NK-92 (cell line): Measurements from ENCODE around the gene MS4A18.
"Not testable (repeated sequence)": the region's sequence is repeated elsewhere in the genome, so short reads cannot be mapped to it uniquely, and the experiment has no call there.

ENCODE experiments used
- DNase-seq: peaks from one replicate; lab custom pipeline; 2025; ENCODE audit not compliant: unreplicated experiment; lab: John Stamatoyannopoulos, UW

MS4A18 gene

DNA sequence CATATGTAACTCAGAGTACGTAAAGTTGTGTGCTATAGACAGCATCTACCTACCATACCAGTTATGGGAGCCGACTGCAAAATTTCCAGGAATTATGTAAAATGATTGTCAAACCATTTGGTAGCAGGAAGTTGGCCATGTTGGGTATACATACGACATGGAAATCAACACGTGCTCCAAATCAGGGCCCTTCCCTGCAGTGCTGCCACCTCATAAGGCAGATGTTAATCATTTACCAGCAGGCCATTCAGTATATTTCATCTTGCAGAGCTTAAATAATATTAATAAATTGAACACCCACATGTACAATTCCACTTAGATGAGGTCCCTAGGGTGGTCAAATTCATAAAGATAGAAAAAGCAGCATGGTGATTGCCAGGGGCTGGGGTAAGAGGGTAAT is 9.8 kb downstream of the MS4A18 start:
- no peak for DNase-seq

DNA sequence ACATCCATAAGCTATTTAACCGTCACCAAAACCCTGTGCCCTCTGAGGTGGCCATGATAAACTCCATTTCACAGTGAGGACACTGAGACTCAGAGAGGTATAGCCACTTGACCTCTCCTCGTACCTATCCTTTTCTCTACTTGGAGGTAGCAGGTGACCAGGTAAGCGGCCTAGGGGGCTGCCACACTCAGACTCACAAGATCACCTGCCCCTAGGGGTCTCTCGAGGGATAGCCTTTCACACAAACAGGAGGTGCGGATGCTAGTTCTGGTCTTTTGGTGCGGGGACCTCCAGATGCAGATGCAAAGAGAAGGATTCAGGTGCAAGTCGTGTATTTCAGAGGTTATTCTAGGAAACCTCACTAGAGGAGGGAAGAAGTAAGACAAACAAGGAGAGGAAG is 14.6 kb downstream of the MS4A18 start:
- DNase-seq = no peak

DNA sequence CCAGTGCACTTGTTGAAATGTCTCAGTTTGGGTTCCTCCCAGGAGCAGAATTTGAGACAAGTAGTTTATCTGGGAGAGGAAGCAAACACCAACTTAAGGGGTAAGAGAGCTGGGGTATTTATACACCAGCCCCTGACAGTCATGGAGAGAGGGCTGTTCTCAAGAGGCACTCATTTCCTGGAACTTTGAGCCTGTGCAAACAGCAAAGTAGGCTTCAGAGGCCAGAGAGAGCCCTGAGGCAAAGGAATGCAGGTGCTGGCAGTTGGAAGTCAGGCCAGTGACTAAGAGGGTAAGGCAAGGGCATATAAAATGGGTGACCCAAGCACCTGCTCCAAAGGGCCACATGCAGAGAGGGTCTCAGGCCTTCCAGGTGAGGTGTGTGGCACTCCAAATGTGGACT is 16.1 kb downstream of the MS4A18 start:
- no peak for DNase-seq

DNA sequence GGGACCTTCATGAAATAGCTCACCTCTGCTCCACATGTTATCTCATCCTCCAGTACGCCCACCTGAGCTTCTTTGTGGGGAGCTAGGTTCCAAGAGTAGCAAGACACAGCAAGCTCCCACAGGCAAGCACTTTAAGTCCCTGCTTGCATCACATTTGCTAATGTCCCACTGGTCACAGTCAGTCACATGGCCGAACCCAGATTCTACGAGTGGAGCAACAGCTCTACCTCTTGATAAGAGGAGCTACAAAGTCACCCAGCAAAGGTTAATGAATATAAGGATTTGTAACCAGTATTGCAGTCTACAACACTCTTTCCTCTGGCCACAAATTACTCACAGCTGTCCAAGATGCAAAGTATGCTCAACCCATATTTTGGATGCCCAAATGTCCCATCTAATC is 16.9 kb downstream of the MS4A18 start:
- no peak for DNase-seq

DNA sequence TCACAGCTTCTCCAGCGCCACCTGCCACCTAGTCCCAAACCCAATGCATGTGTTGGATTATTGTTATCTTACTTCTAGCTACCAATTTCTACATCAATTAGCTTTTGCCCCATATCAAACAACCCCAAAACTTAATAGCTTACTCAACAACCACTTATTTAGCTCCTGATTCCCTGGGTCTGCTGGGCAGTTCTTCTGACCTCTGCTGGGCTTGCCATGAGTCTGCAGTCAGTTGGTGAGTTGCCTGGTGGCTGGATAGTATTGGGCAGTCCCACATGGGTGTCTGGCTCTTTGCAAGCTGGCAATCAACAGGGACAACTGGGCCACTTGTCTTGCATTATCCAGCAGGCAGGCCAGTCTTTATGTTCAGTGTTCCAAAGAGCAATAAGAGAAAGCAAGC is 18.5 kb downstream of the MS4A18 start:
- no peak for DNase-seq

DNA sequence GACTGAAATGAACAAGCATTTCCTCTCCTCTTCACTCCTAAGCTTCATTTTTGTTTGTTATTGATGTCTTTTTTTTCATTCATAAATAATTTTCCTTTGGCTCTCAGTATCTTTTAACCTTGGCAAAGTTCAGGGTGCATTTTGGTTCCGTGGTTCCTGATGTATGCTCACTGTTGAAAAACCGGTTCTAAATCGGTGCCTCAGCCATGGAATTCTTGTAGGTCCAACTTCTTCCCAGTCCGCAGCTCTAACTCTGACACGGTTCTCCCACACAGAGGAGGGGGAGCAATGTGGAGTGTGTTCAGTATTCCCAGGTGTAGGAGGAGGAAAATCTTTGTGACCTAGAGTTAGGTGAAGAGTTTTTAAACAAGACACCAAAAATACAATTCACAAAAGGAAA is 19.6 kb downstream of the MS4A18 start:
- DNase-seq = no peak

DNA sequence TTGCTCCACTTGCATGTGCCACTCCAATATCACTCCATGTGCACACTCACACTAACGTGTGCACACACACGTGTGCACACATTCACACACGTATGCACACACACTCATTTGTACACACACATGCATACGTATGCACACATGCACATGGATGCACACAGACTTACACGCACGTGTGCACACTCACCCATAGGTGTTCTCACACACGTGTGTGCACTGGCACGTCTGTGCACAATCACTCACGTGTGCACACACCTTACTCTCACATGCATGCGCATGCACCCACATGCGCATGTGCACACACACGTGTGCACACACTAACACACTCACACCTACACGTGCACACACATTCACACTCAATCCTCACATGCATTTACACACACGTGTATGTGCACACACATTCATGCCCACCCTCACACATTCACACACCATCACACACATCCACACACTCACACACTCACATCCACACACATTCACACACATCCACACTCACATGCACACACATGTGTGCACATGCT is 22.9 kb downstream of the MS4A18 start:
- DNase-seq = no peak

DNA sequence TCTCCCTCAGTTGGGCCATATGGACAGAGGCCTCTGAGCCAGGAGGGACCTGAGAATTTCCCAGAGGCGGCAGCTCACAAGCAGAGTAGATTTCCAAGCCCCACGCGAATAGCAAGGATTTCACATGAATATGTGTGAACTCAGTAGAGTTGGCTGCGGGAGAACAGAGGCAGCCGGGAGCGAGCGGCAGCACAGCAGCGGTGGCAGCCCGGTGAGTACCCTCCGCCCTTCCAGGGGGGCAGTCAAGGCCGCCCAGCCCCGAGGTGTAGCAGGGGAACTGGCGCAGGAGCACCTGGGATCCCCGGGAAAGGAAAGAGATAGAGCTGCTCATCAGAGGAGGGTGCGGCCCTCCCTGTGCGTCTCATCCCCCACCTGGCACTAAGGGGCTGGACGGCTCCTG is 23.7 kb downstream of the MS4A18 start:
- no peak for DNase-seq

DNA sequence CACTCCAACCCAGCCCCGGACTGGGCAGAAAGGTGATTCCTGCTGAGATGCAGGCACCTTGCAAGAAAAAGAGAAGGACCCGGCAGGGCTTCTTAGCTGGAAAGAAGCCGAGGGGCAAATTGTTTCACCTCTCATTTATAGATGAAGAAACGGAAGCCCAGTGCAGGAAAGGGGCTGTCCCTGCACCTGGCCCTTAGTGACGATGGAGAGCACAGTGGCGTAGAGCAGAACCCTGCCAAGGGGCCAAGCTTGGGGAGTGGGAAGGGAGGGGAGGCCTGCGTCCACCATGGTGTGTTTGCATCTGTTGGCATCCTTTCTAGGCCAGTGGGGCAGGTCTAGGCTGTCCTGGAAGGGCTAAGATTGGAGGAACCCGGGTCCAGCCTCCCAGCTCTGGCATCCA is 24.3 kb downstream of the MS4A18 start:
- DNase-seq = no peak

DNA sequence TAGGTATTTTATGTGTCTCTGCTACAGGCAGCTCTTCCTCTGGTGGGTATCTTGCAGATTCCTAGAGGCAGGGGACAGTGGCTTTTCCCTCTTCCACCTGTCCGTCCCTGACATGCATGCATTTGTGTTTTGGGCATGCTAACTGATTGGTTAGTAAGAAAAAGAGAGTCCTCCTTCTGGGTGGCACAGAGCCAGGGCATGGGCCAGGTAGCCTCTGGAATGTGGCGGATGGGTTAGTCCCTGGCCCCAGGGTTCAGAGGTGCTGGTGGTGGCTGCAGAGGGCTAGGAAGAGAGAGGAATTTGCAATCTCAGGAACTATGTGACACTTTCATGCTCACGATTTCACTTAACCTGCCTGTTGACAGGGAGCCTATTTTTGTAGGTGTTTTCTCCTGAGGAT is 26.4 kb downstream of the MS4A18 start:
- DNase-seq = no peak

DNA sequence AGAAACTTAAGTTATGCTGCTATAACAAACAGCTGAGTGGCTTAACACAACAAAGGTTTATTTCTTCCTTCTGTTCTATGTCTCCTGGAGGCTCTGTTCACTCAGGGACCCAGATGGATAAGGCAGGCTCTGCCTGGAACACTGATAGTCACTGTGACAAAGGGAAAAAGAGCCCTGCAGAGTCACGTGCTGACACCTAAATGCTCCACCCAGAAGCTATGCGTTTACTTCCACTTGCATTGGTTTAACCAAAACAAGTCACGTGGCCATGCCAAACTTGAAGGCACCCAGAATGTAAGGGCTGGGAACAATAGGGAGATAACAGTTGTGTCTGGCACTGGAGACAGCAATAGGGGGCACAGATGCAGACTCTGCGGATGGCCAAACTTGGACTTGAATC is 28.8 kb downstream of the MS4A18 start:
- DNase-seq = no peak

DNA sequence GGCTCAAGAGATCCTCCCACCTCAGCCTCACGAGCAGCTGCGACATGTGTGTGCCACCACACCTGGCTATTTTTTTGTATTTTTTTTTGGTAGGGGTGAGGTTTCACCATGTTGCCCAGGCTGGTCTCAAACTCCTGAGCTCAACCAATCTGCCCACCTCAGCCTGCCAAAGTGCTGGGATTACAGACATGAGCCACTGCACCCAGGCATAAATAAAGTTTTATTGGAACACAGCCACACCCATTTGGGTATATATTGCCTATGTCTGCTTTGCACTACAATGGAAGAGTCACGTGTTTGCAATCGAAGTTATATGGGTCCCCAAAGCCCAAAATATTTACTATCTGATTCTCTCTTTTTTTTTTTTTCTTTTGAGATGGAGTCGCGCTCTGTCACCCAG is 30.4 kb downstream of the MS4A18 start:
- no peak for DNase-seq

DNA sequence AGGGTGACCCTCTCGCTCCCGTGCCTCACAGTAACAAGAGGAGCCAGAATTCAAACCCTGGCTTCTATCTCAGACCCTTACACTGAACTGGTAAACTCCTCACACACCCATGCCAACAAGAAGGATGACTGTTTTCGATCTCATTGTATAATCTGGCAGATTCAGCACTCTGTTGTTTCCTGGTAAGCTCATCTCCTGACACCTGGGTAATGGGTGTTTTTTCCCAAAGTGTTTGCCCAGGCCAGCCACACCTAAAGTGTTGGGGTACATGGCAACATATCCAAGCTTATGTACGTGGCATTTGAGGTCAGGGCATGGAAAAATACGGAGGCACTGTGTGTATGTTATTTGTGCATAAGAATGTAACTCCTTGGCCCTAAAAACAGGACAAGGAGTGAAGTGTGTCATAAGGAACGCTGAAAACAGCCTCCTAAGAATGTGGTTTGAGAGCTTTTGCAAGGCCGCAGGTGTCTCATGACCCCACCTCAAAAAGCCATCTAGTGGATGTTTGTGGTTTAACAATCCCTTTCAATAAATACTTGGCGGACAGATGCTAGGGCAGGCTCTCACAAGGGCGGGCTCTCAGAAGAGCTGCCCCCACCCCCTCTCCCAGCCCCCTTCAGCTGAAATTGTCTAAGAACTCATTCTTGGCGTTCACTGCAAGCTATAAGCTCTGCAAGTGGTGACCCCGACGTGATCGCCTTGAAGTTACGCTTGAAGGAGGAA is 31.9 kb downstream of the MS4A18 start, which contains the start of gene MS4A15:
MS4A15 (plus strand) TSS at position 561 of the 726 bp plus-strand sequence. CDS start 6,867 bp downstream, outside the sequence.
- no peak for DNase-seq

DNA sequence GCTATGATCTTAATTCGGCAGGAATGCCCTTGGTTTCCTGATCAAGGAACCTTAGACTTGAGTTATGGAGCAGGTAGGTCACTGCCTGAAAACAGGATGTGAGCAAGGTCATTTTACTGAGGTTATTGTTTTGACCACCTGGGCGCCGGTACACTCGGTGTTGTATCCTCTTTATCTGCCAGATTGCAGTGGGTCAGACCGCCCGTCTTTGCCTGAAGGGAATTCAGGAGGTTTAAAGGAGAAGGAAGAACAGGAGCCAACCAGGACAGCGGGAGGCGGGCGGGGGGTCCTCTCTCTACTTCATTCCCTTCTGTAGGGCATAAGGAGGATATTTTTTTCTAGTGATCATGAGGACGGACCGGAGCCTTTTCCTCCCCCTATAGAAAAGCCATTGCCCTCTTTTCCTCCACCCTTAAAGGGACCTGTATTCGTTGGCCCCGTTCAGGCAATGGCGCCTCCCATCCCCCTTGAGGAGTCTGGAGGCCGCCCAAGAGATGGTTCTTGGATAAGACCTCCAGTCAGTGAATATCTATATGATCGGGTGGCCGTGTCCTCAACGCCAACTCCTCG is 32.8 kb downstream of the MS4A18 start:
- DNase-seq = no peak

DNA sequence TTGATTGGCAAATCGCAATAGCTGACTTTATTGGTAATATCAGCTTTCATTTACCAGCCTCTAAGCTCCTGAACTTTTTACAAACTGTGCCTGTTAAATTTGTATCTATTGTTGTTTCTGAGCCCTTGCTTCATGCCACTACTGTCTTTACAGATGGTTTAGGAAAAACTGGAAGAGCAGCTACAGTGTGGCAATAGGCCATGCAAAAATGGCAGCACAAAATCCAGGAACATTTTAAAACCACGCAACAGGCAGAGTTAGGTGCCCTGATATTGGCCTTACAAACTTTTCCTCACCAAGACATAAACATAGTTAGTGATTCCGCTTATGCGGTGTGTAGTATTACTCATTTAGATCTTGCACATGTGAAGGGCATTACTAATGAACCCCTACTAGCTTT is 34.2 kb downstream of the MS4A18 start:
- DNase-seq = not testable (repeated sequence)

DNA sequence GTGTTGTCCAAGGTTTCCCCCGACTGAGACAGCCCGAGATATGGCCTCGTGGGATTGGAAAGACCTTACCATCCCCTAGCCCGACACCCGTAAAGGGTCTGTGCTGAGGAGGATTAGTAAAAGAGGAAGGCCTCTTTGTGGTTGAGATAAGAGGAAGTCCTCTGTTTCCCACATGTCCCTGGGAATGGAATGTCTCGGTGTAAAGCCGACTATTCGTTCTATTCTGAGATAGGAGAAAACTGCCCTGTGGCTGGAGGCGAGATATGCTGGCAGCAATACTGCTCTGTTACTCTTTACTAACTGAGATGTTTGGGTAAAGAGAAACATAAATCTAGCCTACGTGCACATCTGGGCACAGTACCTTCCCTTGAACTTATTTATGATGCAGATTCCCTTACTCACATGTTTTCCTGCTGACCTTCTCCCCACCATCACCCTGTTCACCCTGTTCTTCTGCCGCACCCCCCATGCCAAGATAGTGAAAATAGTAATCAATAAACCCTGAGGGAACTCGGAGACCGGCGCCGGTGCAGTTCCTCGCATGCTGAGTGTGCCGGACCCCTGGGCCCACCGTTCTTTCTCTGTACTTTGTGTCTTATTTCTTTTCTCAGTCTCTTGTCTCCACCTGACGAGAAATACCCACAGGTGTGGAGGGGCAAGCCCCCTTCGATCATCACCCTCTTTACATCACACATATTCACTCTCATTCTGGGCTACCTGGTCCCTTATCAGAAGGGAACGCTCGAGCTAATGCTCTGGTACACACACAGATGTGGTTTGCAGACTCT is 35.1 kb downstream of the MS4A18 start:
- DNase-seq = not testable (repeated sequence)

DNA sequence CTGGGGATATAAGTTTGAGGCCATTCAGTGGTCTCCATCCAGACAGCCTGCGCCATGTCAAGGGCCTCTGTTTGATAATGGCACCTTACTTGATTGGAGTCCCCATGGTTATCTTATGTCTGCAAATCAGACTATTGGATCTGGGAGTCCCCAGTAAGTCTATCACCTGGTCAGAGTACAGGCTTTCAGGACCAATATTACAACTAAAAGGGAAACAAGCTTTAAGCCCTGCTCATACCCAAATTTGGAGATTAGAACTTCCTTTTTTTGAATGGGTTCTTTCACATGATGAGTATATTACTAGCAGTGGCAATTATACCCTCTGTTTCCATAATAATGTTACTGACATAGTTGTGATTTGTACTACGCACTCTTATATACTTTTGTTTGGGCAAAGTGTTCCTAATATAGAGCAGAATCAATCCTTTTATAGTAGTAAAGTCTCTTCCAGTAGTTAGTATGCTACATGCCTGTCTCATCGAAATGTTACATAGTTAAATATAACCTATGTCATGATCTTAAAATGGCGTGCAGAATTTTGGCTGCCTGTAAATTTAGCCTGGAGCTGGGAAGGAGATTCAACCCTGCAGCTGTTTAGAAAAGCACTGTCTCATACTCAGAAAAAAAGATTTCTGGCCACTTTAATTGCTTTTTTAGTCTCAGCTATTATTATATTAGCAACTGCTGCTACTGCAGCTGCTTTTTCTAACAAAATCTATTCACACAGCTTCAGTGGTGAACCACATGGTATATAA is 37.1 kb downstream of the MS4A18 start:
- no peak for DNase-seq

DNA sequence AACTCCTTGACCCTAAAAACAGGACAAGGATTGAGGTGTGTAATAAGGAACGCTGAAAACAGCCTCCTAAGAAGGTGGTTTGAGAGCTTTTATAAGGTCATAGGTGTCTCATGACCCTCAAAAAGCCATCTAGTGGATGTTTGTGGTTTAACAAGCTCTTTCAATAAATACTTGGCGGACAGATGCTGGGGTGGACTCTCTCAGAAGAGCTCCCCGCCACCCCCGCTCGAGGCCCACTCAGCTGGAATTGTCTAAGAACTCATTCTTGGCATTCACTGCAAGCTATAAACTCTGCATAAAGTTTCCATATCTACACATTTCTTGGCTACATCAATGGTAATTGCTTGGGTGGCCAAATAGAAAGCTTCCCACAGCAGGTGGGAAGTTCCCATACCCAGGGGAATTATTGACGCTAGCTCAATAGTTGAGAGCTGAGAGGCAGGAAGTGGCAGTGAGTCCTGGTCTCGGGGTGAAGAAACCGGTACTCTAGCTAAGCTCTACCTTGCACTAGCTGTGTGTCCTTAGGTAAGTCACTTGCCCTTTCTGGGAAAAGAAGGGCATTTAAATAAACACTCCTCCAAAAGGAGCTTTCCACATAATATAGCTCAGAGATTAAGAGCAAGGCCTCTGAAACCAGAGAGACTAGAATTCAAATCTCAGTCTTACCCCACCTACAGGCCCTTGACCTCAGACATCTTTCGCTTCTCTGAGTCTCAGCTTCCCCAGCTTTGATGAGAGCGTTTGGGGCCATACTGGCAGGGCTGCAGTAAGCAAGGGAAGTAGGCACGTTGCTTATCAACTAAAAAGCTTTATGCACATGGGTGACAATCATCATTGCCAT is 38.6 kb downstream of the MS4A18 start:
- no peak for DNase-seq

DNA sequence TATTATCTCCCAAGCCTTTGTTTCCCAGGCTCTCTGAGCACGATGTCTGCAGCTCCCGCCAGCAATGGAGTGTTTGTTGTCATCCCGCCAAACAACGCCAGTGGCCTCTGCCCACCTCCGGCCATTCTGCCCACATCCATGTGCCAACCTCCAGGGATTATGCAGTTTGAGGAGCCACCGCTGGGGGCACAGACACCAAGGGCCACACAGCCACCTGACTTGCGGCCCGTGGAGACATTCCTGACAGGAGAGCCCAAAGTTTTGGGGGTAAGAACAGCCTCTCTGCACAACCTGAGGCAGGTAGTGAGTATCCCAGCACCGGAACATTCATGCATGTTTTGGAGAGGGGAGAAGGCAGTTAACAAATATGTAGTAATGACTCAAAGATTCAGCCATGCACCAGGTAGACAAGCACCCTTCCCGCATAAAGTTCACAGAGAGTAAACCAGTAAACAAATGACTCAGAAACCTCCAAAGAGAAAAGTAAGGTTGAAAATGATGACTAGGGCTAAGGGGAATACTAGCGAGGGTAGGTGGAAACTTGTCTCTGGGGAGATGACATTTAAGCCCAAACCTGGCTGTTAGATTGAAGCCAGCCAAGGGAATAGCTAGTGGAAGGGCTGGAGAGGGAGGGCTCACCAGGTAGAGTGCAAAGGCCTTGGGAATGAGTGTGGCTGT is 39.3 kb downstream of the MS4A18 start:
- no peak for DNase-seq

DNA sequence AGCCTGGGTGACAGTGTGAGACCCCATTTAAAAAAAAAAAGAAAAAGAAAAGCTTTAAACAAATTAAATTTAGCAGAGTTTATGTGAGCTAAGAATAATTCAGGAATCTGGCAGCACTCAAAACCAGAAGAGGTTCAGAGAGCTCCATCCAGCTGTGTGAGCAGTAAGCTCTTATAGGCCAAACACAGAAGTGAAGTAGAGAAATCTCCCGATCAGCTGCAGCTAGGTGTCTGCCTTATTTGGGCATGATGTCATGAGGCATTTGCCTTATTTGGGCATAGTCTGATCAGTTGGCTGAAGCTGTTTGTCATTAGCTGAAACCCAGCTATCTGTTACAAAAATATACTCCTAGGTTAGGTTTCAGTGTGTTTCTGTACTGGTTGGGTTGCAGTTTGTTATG is 40.4 kb downstream of the MS4A18 start:
- DNase-seq = no peak
